ENCODE data around the gene SHLD1.

The SHLD1 gene

DNA sequence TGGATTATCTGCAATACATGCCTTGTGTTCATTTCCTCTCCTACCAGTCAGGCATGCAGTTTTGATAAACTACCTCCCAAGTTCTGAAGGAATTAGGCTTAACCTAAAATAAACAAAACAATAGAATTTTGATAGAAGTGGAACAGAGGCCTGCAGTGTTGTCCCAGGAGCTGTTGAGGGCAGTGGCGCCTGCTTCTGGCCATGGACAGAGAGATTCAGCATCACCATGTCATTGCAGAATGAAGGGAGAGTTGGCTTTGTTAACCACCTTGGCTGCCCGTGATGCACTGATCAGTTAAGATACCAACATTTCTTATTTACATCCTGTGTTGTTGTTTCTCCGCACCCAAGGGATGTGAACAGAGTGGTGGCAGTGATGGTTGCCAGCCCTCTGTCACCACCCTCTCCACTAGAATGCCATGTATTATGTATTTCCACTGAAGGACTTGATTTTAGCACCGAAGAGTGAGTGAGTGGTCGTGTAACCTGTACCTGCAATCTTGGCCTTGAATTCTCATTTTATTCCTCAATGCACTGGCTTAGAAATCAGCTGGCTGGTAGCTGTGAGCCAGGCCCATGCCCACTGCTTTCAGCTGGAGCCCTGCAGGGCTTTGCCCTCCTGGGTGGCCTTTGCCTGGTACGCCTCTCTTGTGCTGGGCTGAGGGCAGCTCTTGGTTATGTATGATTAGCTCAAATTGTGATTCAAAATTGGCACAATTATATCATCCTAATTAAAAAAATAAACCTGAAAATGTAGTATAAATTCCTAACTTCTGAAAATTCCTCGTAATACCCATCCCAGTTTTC lies 56.5 kb downstream of the SHLD1 start:
- Histone ChIP-seq H3K27ac (no peak overlapping the region), H3K4me1 (ENCODE audit: control insufficient read depth in 1 of 2, insufficient read depth in 1 of 2, low read depth in 1 of 2, low read length in 1 of 2) (no peaks in the 10 kb centered on the region), H3K36me3 (no peaks in the 10 kb centered on the region), H3K9me3 (no peaks in the 10 kb centered on the region), H3K27me3 (no peaks in the 10 kb centered on the region), H3K4me3 (ENCODE audit: low read depth in 1 of 2, low read length in 1 of 2) (no peak overlapping the region)
- TF ChIP-seq, protein P1, sequence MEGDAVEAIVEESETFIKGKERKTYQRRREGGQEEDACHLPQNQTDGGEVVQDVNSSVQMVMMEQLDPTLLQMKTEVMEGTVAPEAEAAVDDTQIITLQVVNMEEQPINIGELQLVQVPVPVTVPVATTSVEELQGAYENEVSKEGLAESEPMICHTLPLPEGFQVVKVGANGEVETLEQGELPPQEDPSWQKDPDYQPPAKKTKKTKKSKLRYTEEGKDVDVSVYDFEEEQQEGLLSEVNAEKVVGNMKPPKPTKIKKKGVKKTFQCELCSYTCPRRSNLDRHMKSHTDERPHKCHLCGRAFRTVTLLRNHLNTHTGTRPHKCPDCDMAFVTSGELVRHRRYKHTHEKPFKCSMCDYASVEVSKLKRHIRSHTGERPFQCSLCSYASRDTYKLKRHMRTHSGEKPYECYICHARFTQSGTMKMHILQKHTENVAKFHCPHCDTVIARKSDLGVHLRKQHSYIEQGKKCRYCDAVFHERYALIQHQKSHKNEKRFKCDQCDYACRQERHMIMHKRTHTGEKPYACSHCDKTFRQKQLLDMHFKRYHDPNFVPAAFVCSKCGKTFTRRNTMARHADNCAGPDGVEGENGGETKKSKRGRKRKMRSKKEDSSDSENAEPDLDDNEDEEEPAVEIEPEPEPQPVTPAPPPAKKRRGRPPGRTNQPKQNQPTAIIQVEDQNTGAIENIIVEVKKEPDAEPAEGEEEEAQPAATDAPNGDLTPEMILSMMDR (IDR thresholded peaks at IDR 0.05), result no peak

DNA sequence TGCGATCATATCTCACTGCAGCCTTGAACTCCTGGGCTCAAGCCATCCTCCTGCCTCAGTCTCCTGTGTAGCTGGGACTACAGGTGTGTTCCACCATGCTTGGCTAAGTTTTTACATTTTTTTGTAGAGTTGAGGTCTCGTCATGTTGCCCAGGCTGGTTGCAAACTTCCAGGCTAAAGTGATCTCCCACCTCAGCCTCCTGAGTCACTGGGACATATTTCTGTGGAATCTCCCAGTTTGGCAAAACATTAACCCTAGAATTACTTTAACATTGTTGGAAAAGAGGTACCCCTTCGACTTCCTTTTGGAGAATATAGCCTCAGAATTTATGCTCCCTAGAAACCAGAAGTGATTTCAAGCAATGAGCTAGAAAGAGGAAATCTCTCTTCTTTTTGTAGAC lies 57.2 kb downstream of the SHLD1 start:
- H3K36me3 ChIP-seq, result no peaks in the 10 kb centered on the region
- H3K27ac ChIP-seq, result no peak overlapping the region
- no peaks in the 10 kb centered on the region for H3K4me1 ChIP-seq (ENCODE audit: control insufficient read depth in 1 of 2, insufficient read depth in 1 of 2, low read depth in 1 of 2, low read length in 1 of 2)
- H3K9me3 ChIP-seq, result no peaks in the 10 kb centered on the region
- no peaks in the 10 kb centered on the region for H3K27me3 ChIP-seq
- H3K4me3 ChIP-seq (ENCODE audit: low read depth in 1 of 2, low read length in 1 of 2), result no peak overlapping the region
- TF ChIP-seq, protein P1 (IDR thresholded peaks at IDR 0.05), result no peak

DNA sequence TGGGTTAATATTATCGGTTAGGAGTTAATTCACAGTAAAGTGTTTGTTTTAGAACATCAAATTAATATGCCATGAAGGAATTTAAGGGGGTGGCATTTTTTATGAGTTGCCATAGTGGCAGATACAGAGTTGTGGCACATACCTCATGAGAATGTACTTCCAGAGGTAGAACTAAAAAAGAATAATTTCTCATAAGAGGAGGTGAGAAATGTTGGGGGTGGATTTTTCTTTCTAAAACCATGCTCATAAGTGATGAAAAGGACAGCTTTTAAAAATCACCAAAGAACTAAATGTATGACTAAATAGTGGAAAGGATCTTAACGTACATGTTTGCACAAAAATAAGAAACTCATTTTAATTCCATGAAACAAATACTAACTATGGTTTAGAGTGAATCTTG lies 58.7 kb downstream of the SHLD1 start:
- no peaks in the 10 kb centered on the region for H3K4me1 ChIP-seq (ENCODE audit: control insufficient read depth in 1 of 2, insufficient read depth in 1 of 2, low read depth in 1 of 2, low read length in 1 of 2)
- TF ChIP-seq, protein P1 (IDR thresholded peaks at IDR 0.05), result no peak
- H3K9me3 ChIP-seq, result no peaks in the 10 kb centered on the region
- H3K27me3 ChIP-seq, result no peaks in the 10 kb centered on the region
- H3K36me3 ChIP-seq, result no peaks in the 10 kb centered on the region
- H3K27ac ChIP-seq, result no peak overlapping the region
- H3K4me3 ChIP-seq (ENCODE audit: low read depth in 1 of 2, low read length in 1 of 2), result no peak overlapping the region

DNA sequence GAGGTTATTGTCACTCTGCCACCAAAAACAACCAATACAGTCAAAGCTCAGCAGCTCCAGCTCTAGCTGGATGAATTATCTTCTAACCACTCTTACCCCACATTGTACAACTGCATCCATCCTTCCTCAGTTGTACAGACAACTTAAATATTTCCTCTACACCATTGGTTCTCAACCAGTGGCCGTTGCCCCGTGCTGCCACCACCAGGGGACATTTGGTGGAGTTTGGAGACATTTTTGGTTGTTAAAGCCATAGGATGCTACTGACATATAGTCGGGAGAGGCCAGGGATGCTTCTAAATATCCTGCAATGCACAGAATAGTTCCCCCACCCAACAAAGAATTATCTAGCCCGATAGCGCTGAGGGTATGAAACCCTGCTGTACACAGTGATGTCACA lies 59.3 kb downstream of the SHLD1 start:
- no peaks in the 10 kb centered on the region for H3K27me3 ChIP-seq
- no peak overlapping the region for H3K4me3 ChIP-seq (ENCODE audit: low read depth in 1 of 2, low read length in 1 of 2)
- H3K27ac ChIP-seq, result no peak overlapping the region
- TF ChIP-seq, protein P1 (IDR thresholded peaks at IDR 0.05), result no peak
- no peaks in the 10 kb centered on the region for H3K4me1 ChIP-seq (ENCODE audit: control insufficient read depth in 1 of 2, insufficient read depth in 1 of 2, low read depth in 1 of 2, low read length in 1 of 2)
- no peaks in the 10 kb centered on the region for H3K9me3 ChIP-seq
- no peaks in the 10 kb centered on the region for H3K36me3 ChIP-seq

DNA sequence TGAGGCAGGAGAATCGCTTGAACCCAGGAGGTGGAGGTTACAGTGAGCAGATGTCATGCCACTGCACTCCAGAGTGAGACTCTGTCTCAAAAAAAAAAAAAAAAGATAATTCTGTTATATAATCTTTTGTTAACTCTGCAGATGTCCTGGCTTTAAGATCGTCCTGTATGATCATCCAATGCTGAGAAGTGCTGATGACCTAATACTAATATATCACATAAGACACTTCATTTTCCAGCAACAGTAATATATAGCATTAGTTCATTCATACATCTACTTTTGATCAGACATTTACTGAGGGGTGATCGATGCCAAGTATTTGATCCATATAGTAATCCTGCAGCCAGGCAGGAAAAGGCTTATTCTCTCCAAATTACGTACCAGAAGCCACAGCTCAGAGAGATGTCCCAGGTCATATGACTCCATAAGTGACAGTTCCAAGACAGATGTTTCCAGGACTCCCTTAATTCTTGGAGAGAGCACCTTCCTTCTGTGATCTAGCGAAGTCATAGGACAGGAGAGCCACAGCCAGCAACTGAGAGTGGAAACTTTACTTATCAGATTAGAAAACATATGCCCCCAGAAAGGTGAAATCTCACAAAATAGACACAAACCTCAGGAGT lies 60.7 kb downstream of the SHLD1 start:
- Histone ChIP-seq H3K36me3 (no peaks in the 10 kb centered on the region), H3K27me3 (no peaks in the 10 kb centered on the region)
- TF ChIP-seq, protein P1 (IDR thresholded peaks at IDR 0.05), result no peak

More for the DNA sequence above, 60.7 kb downstream of the SHLD1 start:
- Histone ChIP-seq H3K4me3 (ENCODE audit: low read depth in 1 of 2, low read length in 1 of 2) (no peak overlapping the region), H3K4me1 (ENCODE audit: control insufficient read depth in 1 of 2, insufficient read depth in 1 of 2, low read depth in 1 of 2, low read length in 1 of 2) (no peaks in the 10 kb centered on the region), H3K9me3 (no peaks in the 10 kb centered on the region), H3K27ac (no peak overlapping the region)
